CD14-positive monocyte (primary cell): ENCODE results near the gene PNLIPRP2. TPM values are rescaled to one million over a fixed set of nuclear protein-coding genes. Genes with fewer than 3 reads are reported as not detected.

ENCODE experiments used
- DNase-seq, 3 donors: peaks; one replicate each; pipeline ENCODE4 v3.0.0-alpha.2; 2011 to 2022
- H2AFZ ChIP-seq: 2 replicates; pipeline ENCODE4 v1.6.0; 2012; ENCODE audit warnings: mild to moderate bottlenecking, low read depth, low read length, inconsistent platforms; ENCODE audit not compliant: insufficient read depth, poor library complexity, severe bottlenecking
- H3K27ac ChIP-seq, 2 donors: 1 replicate in 1 of 2; 2 replicates in 1 of 2; pipeline ENCODE4 v1.5.1; 2012 to 2013; ENCODE audit warnings: low read length in 2 of 2, control low read depth in 1 of 2, inconsistent platforms in 1 of 2, low read depth in 1 of 2, mild to moderate bottlenecking in 1 of 2
- H3K27me3 ChIP-seq, 2 donors: one replicate each; pipeline versions ENCODE4 v1.6.0 to v1.6.1; 2011 to 2013; ENCODE audit warnings: low read length in 2 of 2; ENCODE audit not compliant: control insufficient read depth in 2 of 2, insufficient read depth in 2 of 2
- H3K36me3 ChIP-seq, 2 donors: replicated peaks in 1 of 2; 1 replicate in 1 of 2; 2 replicates in 1 of 2; pipeline versions ENCODE4 v1.5.1 to v1.6.1; 2012 to 2013; ENCODE audit warnings: low read length in 2 of 2, control low read depth in 1 of 2, inconsistent platforms in 1 of 2, mild to moderate bottlenecking in 1 of 2; ENCODE audit not compliant: insufficient read depth in 2 of 2, control insufficient read depth in 1 of 2
- H3K4me1 ChIP-seq, 2 donors: 1 replicate in 1 of 2; 2 replicates in 1 of 2; pipeline versions ENCODE4 v1.5.1 to v1.6.1; 2012 to 2013; ENCODE audit warnings: low read length in 2 of 2, control low read depth in 1 of 2, inconsistent platforms in 1 of 2, mild to moderate bottlenecking in 1 of 2, moderate library complexity in 1 of 2; ENCODE audit not compliant: insufficient read depth in 2 of 2, control insufficient read depth in 1 of 2
- H3K4me2 ChIP-seq: replicated peaks from 2 replicates; pipeline ENCODE3; 2012; ENCODE audit warnings: low read length, moderate library complexity, mild to moderate bottlenecking; ENCODE audit not compliant: poor library complexity, severe bottlenecking; ENCODE audit errors: extremely low read depth
- H3K4me3 ChIP-seq, 3 experiments: fragments of 200-600 bp in 1 of 3; sonication (generic) in 1 of 3; replicated peaks in 1 of 3; 1 replicate in 2 of 3; 2 replicates in 1 of 3; pipeline ENCODE4 v1.5.1; 2011 to 2013; ENCODE audit warnings: low read length in 3 of 3, mild to moderate bottlenecking in 3 of 3, control low read depth in 2 of 3, low read depth in 2 of 3, inconsistent platforms in 1 of 3, moderate library complexity in 1 of 3
- H3K79me2 ChIP-seq: 2 replicates; pipeline ENCODE4 v1.6.0; 2012; ENCODE audit warnings: mild to moderate bottlenecking, control low read depth, inconsistent platforms, low read length, moderate library complexity; ENCODE audit not compliant: insufficient read depth
- H3K9ac ChIP-seq: 2 replicates; pipeline ENCODE4 v1.6.0; 2017; ENCODE audit warnings: low read length, mild to moderate bottlenecking; ENCODE audit not compliant: insufficient read depth, poor library complexity, severe bottlenecking
- H3K9me3 ChIP-seq, 2 donors: replicated peaks in 1 of 2; 1 replicate in 1 of 2; 2 replicates in 1 of 2; pipeline versions ENCODE4 v1.5.1 to v1.6.1; 2012 to 2013; ENCODE audit warnings: low read length in 2 of 2, control low read depth in 1 of 2; ENCODE audit not compliant: control insufficient read depth in 1 of 2, insufficient read depth in 1 of 2
- H4K20me1 ChIP-seq: 2 replicates; pipeline ENCODE4 v1.6.0; 2012; ENCODE audit warnings: mild to moderate bottlenecking, low read length, control low read depth, moderate library complexity; ENCODE audit not compliant: insufficient read depth
- H3K27ac Mint-ChIP-seq, 7 donors: one replicate each; pipeline ENCODE4 v1.8.0; 2020; ENCODE audit warnings: mild to moderate bottlenecking in 7 of 7, mixed read lengths in 7 of 7, moderate library complexity in 6 of 7, inconsistent platforms in 2 of 7
- H3K27me3 Mint-ChIP-seq, 3 donors: one replicate each; pipeline ENCODE4 v1.8.0; 2021 to 2022; ENCODE audit warnings: low read depth in 3 of 3, mild to moderate bottlenecking in 3 of 3, mixed read lengths in 3 of 3, moderate library complexity in 3 of 3, inconsistent platforms in 1 of 3
- H3K36me3 Mint-ChIP-seq, 2 donors: one replicate each; pipeline ENCODE4 v1.8.0; 2020; ENCODE audit warnings: mixed read lengths in 2 of 2, inconsistent platforms in 1 of 2, mild to moderate bottlenecking in 1 of 2
- H3K4me1 Mint-ChIP-seq: one replicate; pipeline ENCODE4 v1.8.0; 2020; ENCODE audit warnings: mild to moderate bottlenecking, mixed read lengths
- H3K4me3 Mint-ChIP-seq, 2 donors: one replicate each; pipeline ENCODE4 v1.8.0; 2020; ENCODE audit warnings: mild to moderate bottlenecking in 2 of 2, mixed read lengths in 2 of 2, moderate library complexity in 1 of 2
- H3K9me3 Mint-ChIP-seq, 7 donors: one replicate each; pipeline ENCODE4 v1.8.0; 2020 to 2022; ENCODE audit warnings: mixed read lengths in 7 of 7, mild to moderate bottlenecking in 6 of 7, moderate library complexity in 6 of 7, inconsistent platforms in 2 of 7
- WGBS: methylation state at CpG from one replicate; pipeline ENCODE4 v1.1.5; 2013; ENCODE audit warnings: missing lambda C conversion rate; ENCODE audit not compliant: insufficient coverage; 5-methylcytosine and 5-hydroxymethylcytosine counted together
- intact Hi-C, 2 donors: fragments of 100-400 bp; cut with micrococcal nuclease; formaldehyde crosslinking; loops; one replicate each; pipeline versions ENCODE4 v1.15.0 to v1.15.1; 2023
- polyA plus RNA-seq, 3 donors: library from polyadenylated mRNA; depleted of rRNA in 1 of 3; unstranded in 2 of 3; stranded (reverse) in 1 of 3; fragments of 300-500 nt in 2 of 3; fragments of >200 nt in 1 of 3; fragmentation: Illumina TruSeq in 2 of 3; gene quantifications; 1 replicate in 2 of 3; 2 replicates in 1 of 3; pipeline ENCODE4 v1.2.3, GENCODE V29; 2012 to 2021
- TF ChIP-seq, protein P1 (sequence below): fragments of 200-600 bp; IDR thresholded peaks from one replicate; pipeline ENCODE4 v1.8.0; 2022; ENCODE audit warnings: antibody characterized with exemption, mild to moderate bottlenecking

Gene PNLIPRP2
- polyA plus RNA-seq, 3 donors, result not detected

GRCh38 chr10:116630020-116630419, 9.3 kb downstream of the PNLIPRP2 start:
- Histone ChIP-seq H3K27ac (no peak overlapping the region), H3K4me3 (no peak overlapping the region), H3K4me1 (no peaks in the 10 kb centered on the region), H4K20me1 (no peaks in the 10 kb centered on the region), H3K36me3 (no peaks in the 10 kb centered on the region), H3K79me2 (no peaks in the 10 kb centered on the region), H3K27me3 (peaks cover 0 to 12% of the 10 kb centered on the region in 2 donors), H3K9me3 (no peaks in the 10 kb centered on the region), H3K9ac (no peak overlapping the region), H3K4me2 (no peak overlapping the region), H2AFZ (no peak overlapping the region)
- TF ChIP-seq, protein P1, sequence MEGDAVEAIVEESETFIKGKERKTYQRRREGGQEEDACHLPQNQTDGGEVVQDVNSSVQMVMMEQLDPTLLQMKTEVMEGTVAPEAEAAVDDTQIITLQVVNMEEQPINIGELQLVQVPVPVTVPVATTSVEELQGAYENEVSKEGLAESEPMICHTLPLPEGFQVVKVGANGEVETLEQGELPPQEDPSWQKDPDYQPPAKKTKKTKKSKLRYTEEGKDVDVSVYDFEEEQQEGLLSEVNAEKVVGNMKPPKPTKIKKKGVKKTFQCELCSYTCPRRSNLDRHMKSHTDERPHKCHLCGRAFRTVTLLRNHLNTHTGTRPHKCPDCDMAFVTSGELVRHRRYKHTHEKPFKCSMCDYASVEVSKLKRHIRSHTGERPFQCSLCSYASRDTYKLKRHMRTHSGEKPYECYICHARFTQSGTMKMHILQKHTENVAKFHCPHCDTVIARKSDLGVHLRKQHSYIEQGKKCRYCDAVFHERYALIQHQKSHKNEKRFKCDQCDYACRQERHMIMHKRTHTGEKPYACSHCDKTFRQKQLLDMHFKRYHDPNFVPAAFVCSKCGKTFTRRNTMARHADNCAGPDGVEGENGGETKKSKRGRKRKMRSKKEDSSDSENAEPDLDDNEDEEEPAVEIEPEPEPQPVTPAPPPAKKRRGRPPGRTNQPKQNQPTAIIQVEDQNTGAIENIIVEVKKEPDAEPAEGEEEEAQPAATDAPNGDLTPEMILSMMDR, result no peak
- Mint-ChIP-seq H3K9me3 (peaks cover 0 to 5% (median 2%) of the 10 kb centered on the region in 7 donors), H3K4me3 (no peak overlapping the region), H3K27ac (no peak overlapping the region), H3K27me3 (peaks cover 9 to 32% (median 18%) of the 10 kb centered on the region in 3 donors), H3K4me1 (no peaks in the 10 kb centered on the region), H3K36me3 (no peaks in the 10 kb centered on the region)
- DNase-seq, result no peak
- intact Hi-C loops, result no loop called here
- WGBS, result no CpG with 5 or more reads among the region's 2 CpGs

GRCh38 chr10:116631871-116632295, 11.1 kb downstream of the PNLIPRP2 start:
- Mint-ChIP-seq H3K27ac (no peak overlapping the region), H3K4me3 (no peak overlapping the region), H3K36me3 (no peaks in the 10 kb centered on the region), H3K27me3 (peaks cover 9 to 27% (median 11%) of the 10 kb centered on the region in 3 donors), H3K9me3 (peaks cover 0 to 3% (median 2%) of the 10 kb centered on the region in 7 donors), H3K4me1 (no peaks in the 10 kb centered on the region)
- intact Hi-C loops, result no loop called here
- H3K9ac ChIP-seq, result no peak overlapping the region
- WGBS, result 86% methylated on average over 4 of the region's 6 CpGs
- H3K4me3 ChIP-seq, result no peak overlapping the region
- no peaks in the 10 kb centered on the region for H3K36me3 ChIP-seq
- H3K4me1 ChIP-seq, result no peaks in the 10 kb centered on the region
- DNase-seq, result no peak
- peaks cover 0 to 8% of the 10 kb centered on the region in 2 donors for H3K27me3 ChIP-seq
- H3K9me3 ChIP-seq, result no peaks in the 10 kb centered on the region
- no peaks in the 10 kb centered on the region for H3K79me2 ChIP-seq
- H3K4me2 ChIP-seq, result no peak overlapping the region
- H3K27ac ChIP-seq, result no peak overlapping the region
- TF ChIP-seq, protein P1, result no peak
- H2AFZ ChIP-seq, result no peak overlapping the region
- no peaks in the 10 kb centered on the region for H4K20me1 ChIP-seq
